ENCODE data around the gene NUF2. TPM values are rescaled to one million over a fixed set of nuclear protein-coding genes. Genes with fewer than 3 reads are reported as not detected.
A peak's percentile ranks its signal among the peaks of the same experiment; 100 is the strongest.

Gene NUF2
- total RNA-seq, 1 donor from 2014 or later, result 134 TPM

DNA sequence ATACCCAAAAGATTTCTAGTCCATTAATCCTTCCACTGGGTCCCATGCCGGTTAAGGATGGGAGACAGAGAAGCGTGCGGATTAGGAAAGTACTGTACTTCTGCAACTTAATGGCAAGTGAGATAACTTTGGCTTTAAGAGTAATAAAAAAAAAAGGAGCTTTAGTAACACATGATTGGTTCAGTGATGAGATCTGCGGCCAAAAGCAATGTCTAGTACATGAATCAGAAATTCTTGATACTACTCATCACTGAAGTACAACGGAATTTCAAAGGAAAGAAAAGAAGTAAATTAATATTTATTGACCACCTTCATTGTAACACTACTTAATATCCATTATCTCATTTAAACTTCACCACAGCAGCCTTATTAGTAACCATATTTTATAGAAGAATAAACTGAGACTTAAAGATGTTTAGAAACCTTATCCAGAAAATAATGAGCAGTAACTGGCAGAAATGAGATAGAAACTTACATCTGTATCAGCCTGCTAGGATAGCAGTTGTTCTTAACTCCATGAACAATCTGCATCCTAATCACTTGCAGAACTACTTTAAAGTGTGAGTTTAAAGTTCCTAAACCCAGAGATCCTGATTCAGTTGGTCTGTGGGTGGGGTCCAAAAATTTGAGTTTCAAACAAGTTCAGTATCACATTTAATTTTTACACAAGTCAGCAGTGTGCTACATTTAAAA, 14.1 kb upstream of the NUF2 start:
- H3K27ac ChIP-seq, result no peak overlapping the region
- H3K79me2 ChIP-seq (ENCODE audit: low read depth), result no peaks in the 10 kb centered on the region
- no peaks in the 10 kb centered on the region for H3K9me3 ChIP-seq (ENCODE audit: low read depth)
- no peaks in the 10 kb centered on the region for H3K9me3 Mint-ChIP-seq
- peaks cover 6% of the 10 kb centered on the region for H3K36me3 Mint-ChIP-seq
- no peak overlapping the region for H3K9ac ChIP-seq
- H3K4me1 Mint-ChIP-seq, result no peaks in the 10 kb centered on the region
- H3F3A ChIP-seq (ENCODE audit: low read depth), result no peaks in the 10 kb centered on the region
- no peak overlapping the region for H2AFZ ChIP-seq (replicated peaks)
- H3K4me3 ChIP-seq, result no peak overlapping the region
- H3K36me3 ChIP-seq, result no peaks in the 10 kb centered on the region
- TF ChIP-seq EZH2 (IDR thresholded peaks at IDR 0.05) (no peak), EZH2phosphoT487 (IDR thresholded peaks at IDR 0.05) (no peak), CTCF (IDR thresholded peaks at IDR 0.05) (no peak)
- peaks cover 4% of the 10 kb centered on the region for H3K4me1 ChIP-seq
- H3K27me3 ChIP-seq, result no peaks in the 10 kb centered on the region
- H3K4me3 Mint-ChIP-seq, result no peak overlapping the region
- H3K4me2 ChIP-seq, result no peak overlapping the region
- H3K27ac Mint-ChIP-seq, result no peak overlapping the region
- no peak for DNase-seq (ENCODE audit: low spot score)
- H3K27me3 Mint-ChIP-seq (ENCODE audit: insufficient read depth, low read depth), result no peaks in the 10 kb centered on the region
- no peaks in the 10 kb centered on the region for H4K20me1 ChIP-seq (ENCODE audit: low read depth)

GRCh38 chr1:163308811-163309210, 12.9 kb upstream of the NUF2 start:
- Mint-ChIP-seq H3K27me3 (ENCODE audit: insufficient read depth, low read depth) (no peaks in the 10 kb centered on the region), H3K36me3 (peaks cover 5% of the 10 kb centered on the region), H3K4me1 (no peaks in the 10 kb centered on the region), H3K27ac (no peak overlapping the region), H3K4me3 (no peak overlapping the region), H3K9me3 (no peaks in the 10 kb centered on the region)
- no peak overlapping the region for H3K27ac ChIP-seq
- H3K4me1 ChIP-seq, result peaks cover 4% of the 10 kb centered on the region
- H2AFZ ChIP-seq (replicated peaks), result no peak overlapping the region
- H3K27me3 ChIP-seq, result no peaks in the 10 kb centered on the region
- H3K4me3 ChIP-seq, result no peak overlapping the region
- no peaks in the 10 kb centered on the region for H3F3A ChIP-seq (ENCODE audit: low read depth)
- no peak for TF ChIP-seq EZH2phosphoT487 (IDR thresholded peaks at IDR 0.05)
- TF ChIP-seq CTCF (IDR thresholded peaks at IDR 0.05), result no peak
- no peak for TF ChIP-seq EZH2 (IDR thresholded peaks at IDR 0.05)
- no peaks in the 10 kb centered on the region for H3K9me3 ChIP-seq (ENCODE audit: low read depth)
- no peak overlapping the region for H3K9ac ChIP-seq
- no peaks in the 10 kb centered on the region for H3K79me2 ChIP-seq (ENCODE audit: low read depth)
- no peak for DNase-seq (ENCODE audit: low spot score)
- no peaks in the 10 kb centered on the region for H3K36me3 ChIP-seq
- no peak overlapping the region for H3K4me2 ChIP-seq
- no peaks in the 10 kb centered on the region for H4K20me1 ChIP-seq (ENCODE audit: low read depth)

DNA sequence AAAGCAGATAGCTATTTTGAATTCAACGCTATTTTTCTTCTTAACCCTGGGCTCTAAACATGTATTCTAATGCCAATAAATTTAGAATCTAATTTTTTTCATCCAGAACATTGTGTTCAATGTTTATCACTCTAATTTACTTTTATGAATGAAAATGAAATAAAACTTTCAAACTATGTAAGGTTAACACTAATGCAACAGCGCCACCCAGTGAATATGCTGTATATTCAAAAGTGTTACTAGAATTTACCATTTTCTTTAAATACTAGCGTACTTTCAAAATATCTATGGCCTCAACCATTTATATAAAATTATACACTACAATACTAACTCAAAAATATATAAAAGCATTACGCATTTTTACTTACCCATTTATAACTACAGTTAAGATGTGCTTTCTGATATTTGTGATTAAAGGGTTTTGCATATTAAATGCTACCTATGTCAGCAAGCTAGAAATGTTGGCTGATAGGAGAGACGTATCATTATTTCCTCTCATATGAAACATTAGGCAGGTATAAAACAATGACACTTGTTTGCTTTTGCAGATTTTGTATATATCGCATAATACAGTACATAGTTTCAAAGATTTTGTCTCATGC, 5.9 kb upstream of the NUF2 start:
- Mint-ChIP-seq H3K36me3 (no peaks in the 10 kb centered on the region), H3K27ac (no peak overlapping the region), H3K9me3 (no peaks in the 10 kb centered on the region), H3K27me3 (ENCODE audit: insufficient read depth, low read depth) (no peaks in the 10 kb centered on the region), H3K4me3 (no peak overlapping the region), H3K4me1 (peaks cover 3% of the 10 kb centered on the region)
- Histone ChIP-seq H3K27ac (no peak overlapping the region), H2AFZ (replicated peaks) (no peak overlapping the region), H3K9ac (no peak overlapping the region), H3K36me3 (no peaks in the 10 kb centered on the region), H4K20me1 (ENCODE audit: low read depth) (no peaks in the 10 kb centered on the region), H3K27me3 (no peaks in the 10 kb centered on the region), H3F3A (ENCODE audit: low read depth) (no peaks in the 10 kb centered on the region), H3K79me2 (ENCODE audit: low read depth) (peaks cover 10% of the 10 kb centered on the region), H3K9me3 (ENCODE audit: low read depth) (no peaks in the 10 kb centered on the region), H3K4me2 (no peak overlapping the region), H3K4me3 (no peak overlapping the region), H3K4me1 (peaks cover 5% of the 10 kb centered on the region)
- peak; percentile 67 for DNase-seq (ENCODE audit: low spot score)
- TF ChIP-seq CTCF (IDR thresholded peaks at IDR 0.05) (peak; percentile 89), EZH2 (IDR thresholded peaks at IDR 0.05) (no peak), EZH2phosphoT487 (IDR thresholded peaks at IDR 0.05) (no peak)

Measured in neural progenitor cell (in vitro differentiated cells).